ENCODE measurements around the gene PPP1R9B.
A peak's percentile ranks its signal among the peaks of the same experiment; 100 is the strongest.

PPP1R9B gene

DNA sequence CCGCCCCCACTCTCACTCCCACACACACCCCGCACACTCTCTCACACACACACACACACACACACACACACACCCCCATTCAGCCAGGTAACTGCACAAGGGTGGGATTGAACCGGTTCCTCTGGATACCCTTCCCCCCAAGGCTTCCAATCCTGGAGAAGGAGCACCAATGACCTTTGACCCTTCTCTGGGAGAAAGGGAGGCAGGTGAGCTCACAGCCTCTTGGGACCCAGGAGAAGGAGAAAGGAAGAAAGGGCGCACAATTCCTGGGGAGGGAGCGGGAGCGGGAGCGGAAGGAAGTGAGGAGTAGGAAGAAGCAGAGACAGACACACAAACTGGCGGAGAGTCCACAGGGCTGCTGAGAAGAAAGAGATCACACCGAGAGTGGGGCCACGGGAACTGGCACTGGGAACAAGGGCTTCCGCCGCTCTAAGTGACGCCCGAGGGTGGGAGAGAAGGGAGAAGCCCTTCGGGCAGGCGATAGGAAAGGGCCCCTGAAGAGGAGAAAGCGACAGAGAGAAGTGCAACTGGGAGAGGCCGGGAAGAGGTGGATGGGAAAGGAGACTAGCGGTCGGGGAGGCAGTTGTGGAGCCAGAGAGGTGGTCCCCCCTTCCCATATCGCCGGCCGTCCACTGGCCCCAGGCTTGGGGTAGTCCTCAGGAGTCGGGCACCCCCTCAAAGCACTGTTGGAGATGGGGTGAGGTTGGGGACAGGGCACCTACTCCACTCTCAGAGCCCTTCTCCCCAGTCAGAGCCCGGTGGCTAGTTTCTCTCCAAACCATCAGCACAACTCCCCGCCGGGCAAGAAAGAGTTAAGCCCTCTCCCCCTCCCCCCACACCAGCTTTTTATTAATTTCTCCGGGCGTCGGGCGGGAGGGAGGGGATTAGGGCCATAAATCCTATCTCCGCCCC, 21.8 kb downstream of the PPP1R9B start:
- DNase-seq (ENCODE audit: low read depth in 1 of 2, low spot score in 1 of 2) = no peak

- DNase-seq (ENCODE audit: low read depth in 1 of 2, low spot score in 1 of 2) = no peak
Observed at GRCh38 chr17:50127697-50128361, 22.6 kb downstream of the PPP1R9B start.

- no peak for DNase-seq (ENCODE audit: low read depth in 1 of 2, low spot score in 1 of 2)
Observed at GRCh38 chr17:50125420-50125997, 25.0 kb downstream of the PPP1R9B start.

- DNase-seq (ENCODE audit: low read depth in 1 of 2, low spot score in 1 of 2) = no peak
Observed at GRCh38 chr17:50123649-50124349, 26.7 kb downstream of the PPP1R9B start.

DNA sequence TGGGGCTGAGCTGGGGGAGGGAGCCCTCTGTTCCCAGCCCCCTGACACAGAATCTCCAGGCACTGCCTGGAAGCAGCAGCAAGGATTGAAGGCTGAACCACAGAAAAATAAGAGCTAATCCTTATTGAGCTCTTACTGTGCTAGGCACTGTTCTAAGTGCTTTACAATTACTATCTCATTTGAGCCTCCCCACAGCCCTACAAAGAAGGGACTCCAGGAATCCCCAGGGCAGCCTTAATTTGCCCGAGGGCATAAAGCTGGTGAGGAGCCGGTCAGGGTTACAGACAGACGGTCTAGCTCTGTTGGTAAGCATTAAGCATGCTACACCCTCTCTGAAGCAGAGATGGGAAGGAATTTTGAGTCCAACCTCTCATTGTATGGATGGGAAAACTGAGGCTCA, 27.5 kb downstream of the PPP1R9B start:
- DNase-seq (ENCODE audit: low read depth in 1 of 2, low spot score in 1 of 2) = no peak

- no peak for DNase-seq (ENCODE audit: low read depth in 1 of 2, low spot score in 1 of 2)
Observed at GRCh38 chr17:50120475-50121253, 29.8 kb downstream of the PPP1R9B start.

- DNase-seq (ENCODE audit: low read depth in 1 of 2, low spot score in 1 of 2) = no peak
Observed at GRCh38 chr17:50118828-50119218, 31.7 kb downstream of the PPP1R9B start.

- DNase-seq (ENCODE audit: low read depth in 1 of 2, low spot score in 1 of 2) = no peak
Observed at GRCh38 chr17:50118076-50118827, 32.2 kb downstream of the PPP1R9B start.

DNA sequence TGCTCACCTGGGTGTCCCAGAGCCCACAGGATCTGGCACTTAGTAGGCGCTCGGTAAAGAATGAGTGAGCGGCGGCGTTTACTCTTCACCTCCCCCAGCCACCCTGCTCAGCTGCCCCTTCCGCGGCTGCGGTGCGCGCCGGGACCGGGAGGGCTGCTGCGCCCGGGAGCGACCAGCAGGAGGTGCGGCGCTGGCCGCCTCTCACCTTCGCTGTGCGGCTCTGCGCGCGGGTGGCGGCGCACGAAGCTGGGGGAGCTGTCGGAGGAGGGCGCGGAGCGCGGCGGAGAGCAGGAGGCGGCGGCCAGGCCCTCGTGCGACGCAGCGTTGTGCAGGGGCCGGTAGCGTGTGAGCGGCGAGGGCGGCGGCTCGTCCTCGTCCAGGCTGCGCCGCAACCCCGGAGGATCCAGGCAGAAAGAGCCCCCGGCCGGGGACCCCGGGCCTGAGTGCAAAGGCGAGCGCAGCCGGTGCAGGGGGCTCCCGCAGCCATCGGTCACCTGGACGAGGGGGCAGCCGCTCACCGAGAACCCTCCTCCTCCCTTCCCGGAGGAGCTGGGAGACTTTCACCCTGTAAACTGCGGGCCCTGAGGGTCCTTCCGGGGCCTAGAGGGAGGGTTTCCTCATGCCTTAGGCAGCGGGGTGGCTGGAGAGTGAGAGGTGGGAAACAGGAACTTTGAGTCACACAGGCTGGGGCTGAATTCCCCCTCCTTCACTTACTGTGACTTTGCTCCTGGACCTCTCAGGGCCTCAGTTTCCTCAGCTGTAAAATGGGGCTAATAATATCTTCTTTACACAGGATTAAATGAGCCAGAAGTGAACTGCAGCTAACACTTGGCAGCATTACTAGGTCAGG, 33.0 kb downstream of the PPP1R9B start:
- DNase-seq (ENCODE audit: low read depth in 1 of 2, low spot score in 1 of 2) = peak; percentile 31 to 58

DNA sequence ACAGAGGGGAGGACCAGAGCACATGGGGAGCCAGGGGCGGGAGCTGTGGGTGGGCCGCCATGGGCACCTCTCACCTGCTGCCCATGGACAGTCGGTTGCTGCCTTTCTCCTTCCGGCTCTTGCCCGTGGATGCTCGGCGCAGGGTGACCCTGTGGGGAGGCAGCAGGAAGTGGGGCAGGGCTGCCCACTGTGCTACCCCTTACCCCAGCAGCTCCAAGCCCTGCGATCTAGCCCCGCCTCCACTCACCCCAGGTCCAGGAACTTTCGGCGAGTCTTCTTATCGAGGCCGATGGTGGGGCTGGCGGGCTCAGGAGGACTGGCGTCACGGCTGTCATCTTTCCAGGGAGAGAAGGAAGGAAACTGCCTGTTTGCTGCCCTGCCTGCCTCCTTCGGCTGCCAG, 34.7 kb downstream of the PPP1R9B start:
- no peak for DNase-seq (ENCODE audit: low read depth in 1 of 2, low spot score in 1 of 2)

DNA sequence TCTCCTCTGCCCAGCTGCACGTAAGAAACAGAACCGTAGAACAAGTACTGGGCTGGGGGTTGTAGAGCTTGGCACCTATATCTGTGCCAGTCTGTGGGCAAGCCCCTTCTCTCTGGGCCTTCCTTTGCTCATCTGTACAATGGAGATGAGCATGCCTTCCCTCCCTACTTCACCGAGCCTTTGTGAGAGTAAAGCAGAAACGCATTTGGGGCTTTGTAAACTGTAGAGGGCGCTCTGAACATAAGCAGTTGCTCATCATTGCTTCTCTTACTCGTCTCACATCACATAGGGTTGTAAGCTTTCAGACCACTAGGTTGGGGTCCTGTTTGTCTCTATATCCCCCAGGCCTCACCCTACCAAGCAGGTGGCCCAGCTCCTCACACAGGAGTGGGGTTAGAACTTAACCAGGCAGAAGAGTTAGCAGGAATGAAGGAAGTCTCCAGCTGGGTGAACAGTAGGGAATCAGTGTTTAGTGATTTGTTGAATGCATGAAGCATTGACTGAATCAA, 35.6 kb downstream of the PPP1R9B start:
- no peak for DNase-seq (ENCODE audit: low read depth in 1 of 2, low spot score in 1 of 2)

GRCh38 chr17:50114401-50114800, 36.1 kb downstream of the PPP1R9B start:
- no peak for DNase-seq (ENCODE audit: low read depth in 1 of 2, low spot score in 1 of 2)

GRCh38 chr17:50113624-50114320, 36.7 kb downstream of the PPP1R9B start:
- no peak for DNase-seq (ENCODE audit: low read depth in 1 of 2, low spot score in 1 of 2)

DNA sequence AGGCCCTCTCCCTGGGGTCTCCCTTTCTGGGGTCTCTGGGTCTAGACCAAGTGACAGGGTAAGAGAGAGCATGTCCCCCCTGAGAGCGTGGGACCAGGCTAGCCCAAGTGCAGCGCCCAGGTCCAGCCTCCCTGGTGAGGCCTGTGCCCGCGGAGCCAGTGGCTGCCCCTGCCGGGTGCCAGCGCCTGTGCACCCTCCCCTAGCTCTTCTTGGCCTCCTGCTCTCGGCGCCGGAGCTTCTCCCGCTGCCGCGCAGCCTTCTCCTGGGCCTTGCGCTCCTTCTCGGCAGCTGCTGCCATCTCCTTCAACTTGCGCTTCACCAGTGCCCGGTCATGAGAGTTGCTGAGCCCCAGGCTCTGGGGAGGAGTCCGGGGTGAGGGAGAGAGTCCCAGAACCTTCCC, 37.8 kb downstream of the PPP1R9B start:
- no peak for DNase-seq (ENCODE audit: low read depth in 1 of 2, low spot score in 1 of 2)

- no peak for DNase-seq (ENCODE audit: low read depth in 1 of 2, low spot score in 1 of 2)
Observed at GRCh38 chr17:50111673-50112655, 38.5 kb downstream of the PPP1R9B start.

GRCh38 chr17:50110591-50111349, 39.7 kb downstream of the PPP1R9B start:
- no peak for DNase-seq (ENCODE audit: low read depth in 1 of 2, low spot score in 1 of 2)

Data from stimulated activated CD4-positive, alpha-beta T cell treated with anti-CD3 and anti-CD28 coated beads, Interleukin-15, amount 100 ng/mL, for 1 hour (primary cell).